PC-9 (cell line): ENCODE data around the gene CAPN15. TPM values are rescaled to one million over a fixed set of nuclear protein-coding genes. Genes with fewer than 3 reads are reported as not detected.
A peak's percentile ranks its signal among the peaks of the same experiment; 100 is the strongest.

Source experiments
- BruUV-seq: library from RNA; stranded (reverse); fragments of 400-500 nt; replicated peaks from 2 replicates; lab custom pipeline; 2021; lab: Mats Ljungman, UMichigan
- CTCF ChIA-PET: fragments of 300-600 bp; sonication (Branson Sonifier 250); formaldehyde crosslinking; loops from one replicate; lab custom pipeline; 2022; ENCODE audit warnings: antibody characterized with exemption; lab: Charles Lee
- POLR2A ChIA-PET: fragments of 300-600 bp; sonication (Branson Sonifier 250); formaldehyde crosslinking; loops from one replicate; lab custom pipeline; 2022; ENCODE audit warnings: antibody characterized with exemption; ENCODE audit not compliant: unreplicated experiment; lab: Charles Lee
- DNase-seq, 2 experiments: peaks; one replicate each; pipeline versions ENCODE4 v3.0.0 to v3.0.0-alpha.2; 2015 to 2022; ENCODE audit warnings: mixed read lengths in 1 of 2
- H2AFZ ChIP-seq: fragments of 200-600 bp; sonication (generic); 2 replicates; pipeline ENCODE4 v1.8.1; 2017; ENCODE audit warnings: antibody characterized with exemption
- H3F3A ChIP-seq: fragments of 200-600 bp; sonication (generic); 2 replicates; pipeline ENCODE4 v1.8.1; 2017; ENCODE audit warnings: antibody characterized with exemption, mild to moderate bottlenecking, low read depth; ENCODE audit not compliant: insufficient read depth
- H3K27ac ChIP-seq: fragments of 200-600 bp; sonication (generic); 2 replicates; pipeline ENCODE4 v1.6.1; 2016; ENCODE audit warnings: mixed run types
- H3K27me3 ChIP-seq: fragments of 200-600 bp; sonication (generic); 2 replicates; pipeline ENCODE4 v1.6.1; 2016; ENCODE audit warnings: low read depth, mixed run types; ENCODE audit not compliant: insufficient read depth
- H3K36me3 ChIP-seq: fragments of 200-600 bp; sonication (generic); 2 replicates; pipeline ENCODE4 v1.6.1; 2016; ENCODE audit warnings: low read depth, mixed run types
- H3K4me1 ChIP-seq: fragments of 200-600 bp; sonication (generic); replicated peaks from 2 replicates; pipeline ENCODE4 v1.6.1; 2016; ENCODE audit warnings: mixed run types; ENCODE audit not compliant: insufficient read depth
- H3K4me2 ChIP-seq: fragments of 200-600 bp; sonication (generic); 2 replicates; pipeline ENCODE4 v1.6.1; 2017; ENCODE audit warnings: mixed run types
- H3K4me3 ChIP-seq: fragments of 200-600 bp; sonication (generic); 2 replicates; pipeline ENCODE4 v1.6.1; 2016; ENCODE audit warnings: mixed run types
- H3K79me2 ChIP-seq: fragments of 200-600 bp; sonication (generic); 2 replicates; pipeline ENCODE4 v1.6.1; 2017; ENCODE audit warnings: low read depth, mixed run types
- H3K9me2 ChIP-seq: fragments of 200-600 bp; sonication (generic); 2 replicates; pipeline ENCODE4 v1.8.1; 2017; ENCODE audit warnings: mild to moderate bottlenecking; ENCODE audit not compliant: insufficient read depth
- H3K9me3 ChIP-seq: fragments of 200-600 bp; sonication (generic); 2 replicates; pipeline ENCODE4 v1.8.1; 2016; ENCODE audit warnings: low read depth; ENCODE audit not compliant: insufficient read depth
- H4K20me1 ChIP-seq: fragments of 200-600 bp; sonication (generic); 2 replicates; pipeline ENCODE4 v1.8.1; 2017; ENCODE audit not compliant: insufficient read depth
- CTCF ChIP-seq: fragments of 200-600 bp; sonication (generic); conservative IDR thresholded peaks from 2 replicates; pipeline ENCODE4 v1.6.1; 2017; ENCODE audit warnings: mixed run types, antibody characterized with exemption, mild to moderate bottlenecking, moderate library complexity
- EZH2 ChIP-seq: fragments of 200-600 bp; sonication (generic); IDR thresholded peaks from 2 replicates; pipeline ENCODE4 v1.8.0; 2017; ENCODE audit warnings: antibody characterized with exemption, low read depth
- intact Hi-C: fragments of 100-400 bp; cut with micrococcal nuclease; formaldehyde crosslinking; loops from one replicate; pipeline ENCODE4 v1.10.0; 2022; ENCODE audit not compliant: unreplicated experiment
- total RNA-seq: library from RNA; stranded (reverse); gene quantifications from 2 replicates; pipeline ENCODE4 v1.2.3, GENCODE V29; 2021

The CAPN15 gene
- total RNA-seq, 1 experiment from 2014 or later, result 66.8 TPM

GRCh38 chr16:588889-589657 is 61.6 kb downstream of the CAPN15 start:
- TF ChIP-seq CTCF (no peak), EZH2 (no peak)
- Histone ChIP-seq H2AFZ (peak overlapping the region; percentile 80), H3K79me2 (peaks cover 47% of the 10 kb centered on the region), H3K9me3 (no peaks in the 10 kb centered on the region), H3F3A (peaks cover 35% of the 10 kb centered on the region), H3K9me2 (no peaks in the 10 kb centered on the region), H3K4me2 (peak overlapping the region; percentile 84), H4K20me1 (peaks cover 31% of the 10 kb centered on the region), H3K27ac (peak overlapping the region; percentile 78), H3K4me3 (peak overlapping the region; percentile 79), H3K4me1 (peaks cover 41% of the 10 kb centered on the region), H3K36me3 (no peaks in the 10 kb centered on the region), H3K27me3 (no peaks in the 10 kb centered on the region)
- ChIA-PET CTCF (no interaction called here), POLR2A (interaction anchor here (0.5 to 0.6 kb wide), 3 partner anchors 61 to 187 kb away, joined by 3 to 6 read pairs (median 3); no protein-coding TSS in a partner anchor)
- DNase-seq, result peak; percentile 84 to 98
- BruUV-seq, result no TSS peak
- intact Hi-C loops, result loop anchor here (2.0 kb wide), 1 partner anchor 54 kb away; no protein-coding TSS in a partner anchor

- Histone ChIP-seq H3K9me2 (no peaks in the 10 kb centered on the region), H2AFZ (peak within 1 kb of the TSS; percentile 80), H3K27ac (peak within 1 kb of the TSS; percentile 78), H3K79me2 (peaks cover 54% of the 10 kb centered on the region), H3K4me1 (peaks cover 46% of the 10 kb centered on the region), H3F3A (peaks cover 35% of the 10 kb centered on the region), H3K36me3 (no peaks in the 10 kb centered on the region), H3K4me3 (peak within 1 kb of the TSS; percentile 81), H3K27me3 (no peaks in the 10 kb centered on the region), H3K4me2 (peak within 1 kb of the TSS; percentile 99), H4K20me1 (peaks cover 32% of the 10 kb centered on the region), H3K9me3 (no peaks in the 10 kb centered on the region)
- TF ChIP-seq CTCF, result no peak; the same call in 1 of the 2 replicates
- TF ChIP-seq EZH2, result no peak
- intact Hi-C loops, result loop anchor here (2.0 kb wide), 1 partner anchor 55 kb away; no protein-coding TSS in a partner anchor
- ChIA-PET POLR2A (interaction anchor here (0.5 to 0.7 kb wide), 2 partner anchors 32 to 94 kb away, joined by 4 to 6 read pairs; no protein-coding TSS in a partner anchor), CTCF (no interaction called here)
- BruUV-seq, result no TSS peak
- peak; percentile 88 to 99 for DNase-seq
Observed at GRCh38 chr16:589658-590187, 62.2 kb downstream of the CAPN15 start, which contains the start of gene RAB40C. TSS of gene RAB40C (plus strand) at chr16:590066. CDS start at chr16:590292, 226 bp downstream.

DNA sequence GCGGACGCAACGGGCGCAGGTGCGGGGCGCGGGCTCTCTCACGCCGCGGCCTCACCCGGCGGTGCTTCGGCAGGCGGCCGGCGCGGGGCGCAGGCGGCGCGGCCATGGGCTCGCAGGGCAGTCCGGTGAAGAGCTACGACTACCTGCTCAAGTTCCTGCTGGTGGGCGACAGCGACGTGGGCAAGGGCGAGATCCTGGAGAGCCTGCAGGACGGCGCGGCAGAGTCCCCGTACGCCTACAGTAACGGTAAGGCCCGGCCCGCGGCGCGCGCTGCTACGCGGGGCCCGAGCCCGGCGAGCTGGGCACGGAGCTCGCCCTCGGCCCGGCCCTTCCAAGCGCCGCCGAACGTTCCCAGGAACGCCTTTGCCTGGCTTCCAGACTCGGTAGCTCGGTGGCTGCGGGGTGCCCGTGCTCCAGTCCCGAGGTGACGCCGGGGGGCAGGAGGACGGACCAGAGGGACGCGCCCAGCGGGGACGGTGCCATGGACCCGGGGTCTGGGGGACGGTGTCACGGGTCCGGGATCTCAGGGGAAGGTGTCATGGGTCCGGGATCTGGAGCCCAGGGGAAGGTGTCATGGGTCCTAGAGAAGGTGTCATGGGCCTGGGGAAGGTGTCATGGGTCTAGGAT is 62.8 kb downstream of the CAPN15 start:
- Histone ChIP-seq H3K4me3 (peak overlapping the region; percentile 81), H4K20me1 (peaks cover 35% of the 10 kb centered on the region), H3K9me2 (no peaks in the 10 kb centered on the region), H3K36me3 (no peaks in the 10 kb centered on the region), H3F3A (peaks cover 35% of the 10 kb centered on the region), H3K4me2 (peak overlapping the region; percentile 99), H3K27me3 (no peaks in the 10 kb centered on the region), H3K27ac (no peak overlapping the region), H3K4me1 (peaks cover 46% of the 10 kb centered on the region), H3K79me2 (peaks cover 60% of the 10 kb centered on the region), H3K9me3 (no peaks in the 10 kb centered on the region), H2AFZ (0 out of 2 replicates have a peak overlapping the region, but pooled peaks have one; percentile 75)
- intact Hi-C loops, result no loop called here
- peak in 1 of 2 experiments; percentile 38 for DNase-seq
- no peak for TF ChIP-seq CTCF
- no peak for TF ChIP-seq EZH2
- BruUV-seq, result no TSS peak
- ChIA-PET POLR2A (interaction anchor here (0.6 to 0.7 kb wide), 3 partner anchors 32 to 92 kb away, joined by 3 to 4 read pairs (median 3); no protein-coding TSS in a partner anchor), CTCF (no interaction called here)
